Measurements from ENCODE around the gene RETREG1.
"Not testable (repeated sequence)": the region's sequence is repeated elsewhere in the genome, so short reads cannot be mapped to it uniquely, and the experiment has no call there.

Gene RETREG1

GRCh38 chr5:16615741-16616535, 859 bp downstream of the RETREG1 start:
- no peak for DNase-seq (ENCODE audit: low spot score)

GRCh38 chr5:16612007-16612406, 4.8 kb downstream of the RETREG1 start:
- DNase-seq (ENCODE audit: low spot score), result no peak

- DNase-seq (ENCODE audit: low spot score), result not testable (repeated sequence)
These were observed 5.9 kb downstream of the RETREG1 start for GRCh38 chr5:16610896-16611295.

GRCh38 chr5:16609412-16609811, 7.4 kb downstream of the RETREG1 start:
- no peak for DNase-seq (ENCODE audit: low spot score)

- no peak for DNase-seq (ENCODE audit: low spot score)
These were observed 10.2 kb downstream of the RETREG1 start for GRCh38 chr5:16606628-16607027.

GRCh38 chr5:16603701-16604100, 13.1 kb downstream of the RETREG1 start:
- no peak for DNase-seq (ENCODE audit: low spot score)

- no peak for DNase-seq (ENCODE audit: low spot score)
These were observed 13.5 kb downstream of the RETREG1 start for GRCh38 chr5:16603295-16603694.

- DNase-seq (ENCODE audit: low spot score), result no peak
These were observed 14.6 kb downstream of the RETREG1 start for GRCh38 chr5:16602182-16602581.

- DNase-seq (ENCODE audit: low spot score), result no peak
These were observed 15.9 kb downstream of the RETREG1 start for GRCh38 chr5:16600946-16601345.

- DNase-seq (ENCODE audit: low spot score), result no peak
These were observed 16.4 kb downstream of the RETREG1 start for GRCh38 chr5:16600397-16600796.

GRCh38 chr5:16597946-16598694, 18.7 kb downstream of the RETREG1 start:
- no peak for DNase-seq (ENCODE audit: low spot score)

GRCh38 chr5:16596581-16596940, 20.2 kb downstream of the RETREG1 start:
- DNase-seq (ENCODE audit: low spot score), result no peak

- no peak for DNase-seq (ENCODE audit: low spot score)
These were observed 20.8 kb downstream of the RETREG1 start for GRCh38 chr5:16595881-16596580.

- no peak for DNase-seq (ENCODE audit: low spot score)
These were observed 23.2 kb downstream of the RETREG1 start for GRCh38 chr5:16593628-16594027.

GRCh38 chr5:16593013-16593412, 23.8 kb downstream of the RETREG1 start:
- DNase-seq (ENCODE audit: low spot score), result no peak

- no peak for DNase-seq (ENCODE audit: low spot score)
These were observed 24.5 kb downstream of the RETREG1 start for GRCh38 chr5:16592255-16592654.

GRCh38 chr5:16590685-16591084, 26.1 kb downstream of the RETREG1 start:
- DNase-seq (ENCODE audit: low spot score), result no peak

GRCh38 chr5:16589658-16590057, 27.1 kb downstream of the RETREG1 start:
- DNase-seq (ENCODE audit: low spot score), result no peak

- DNase-seq (ENCODE audit: low spot score), result no peak
These were observed 28.2 kb downstream of the RETREG1 start for GRCh38 chr5:16588434-16589214.

GRCh38 chr5:16586556-16586955, 30.2 kb downstream of the RETREG1 start:
- no peak for DNase-seq (ENCODE audit: low spot score)

GRCh38 chr5:16585041-16585667, 31.6 kb downstream of the RETREG1 start:
- DNase-seq (ENCODE audit: low spot score), result peak; percentile 42

GRCh38 chr5:16582081-16582480, 34.7 kb downstream of the RETREG1 start:
- DNase-seq (ENCODE audit: low spot score), result no peak
